LNCAP (cell line): ENCODE data around the gene GLIS1.

Experiments
- CTCF ChIP-seq: fragments of 450-650 bp; IDR thresholded peaks from 2 replicates; pipeline ENCODE4 v1.5.1; 2017; ENCODE audit warnings: mild to moderate bottlenecking

Gene GLIS1

DNA sequence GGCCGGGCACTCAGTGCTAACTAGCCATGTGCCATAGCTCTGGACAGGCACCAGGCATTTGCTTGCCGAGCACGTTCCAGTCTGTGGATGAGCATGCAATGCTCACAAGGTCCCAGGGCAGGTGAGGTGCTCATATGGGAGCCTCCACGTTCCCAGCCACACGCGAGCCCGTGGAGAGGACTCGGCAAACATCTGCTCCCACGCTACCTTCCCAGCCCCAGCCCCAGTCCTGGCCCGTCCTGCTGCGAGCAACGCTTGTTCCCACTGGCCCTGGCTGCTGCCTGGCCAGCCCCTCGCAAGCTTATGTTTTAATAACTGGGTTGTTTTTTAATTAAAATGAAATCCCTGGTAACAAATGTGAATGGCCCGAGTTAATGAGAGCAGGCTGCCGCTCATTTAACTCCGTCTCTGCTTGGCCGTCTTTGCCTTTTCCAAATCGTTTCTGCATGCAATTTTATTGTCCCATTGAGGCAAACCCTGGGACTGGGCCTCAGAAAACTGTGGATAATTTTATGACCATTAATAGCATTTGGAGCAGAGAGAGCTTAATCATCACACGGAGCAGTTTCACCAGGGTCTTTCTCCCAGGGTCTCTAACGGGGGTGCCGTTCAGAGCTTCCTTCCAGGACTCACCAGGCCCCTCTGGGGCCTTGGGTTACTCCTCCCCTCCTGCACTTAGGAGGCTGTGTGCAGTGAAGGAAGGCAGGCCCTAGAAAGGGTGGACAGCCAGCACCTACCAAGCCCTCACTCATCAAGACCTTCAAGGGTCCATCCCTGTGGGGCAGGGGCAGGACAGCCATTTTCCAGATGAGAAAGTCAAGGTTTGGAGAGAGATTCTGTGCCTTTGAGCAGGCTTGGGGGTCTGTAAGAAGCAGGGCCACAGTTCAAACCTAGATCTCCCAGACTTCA is 136.8 kb downstream of the GLIS1 start:
- no peak for TF ChIP-seq CTCF

- no peak for TF ChIP-seq CTCF
These were observed 137.8 kb downstream of the GLIS1 start for GRCh38 chr1:53601031-53601745.

DNA sequence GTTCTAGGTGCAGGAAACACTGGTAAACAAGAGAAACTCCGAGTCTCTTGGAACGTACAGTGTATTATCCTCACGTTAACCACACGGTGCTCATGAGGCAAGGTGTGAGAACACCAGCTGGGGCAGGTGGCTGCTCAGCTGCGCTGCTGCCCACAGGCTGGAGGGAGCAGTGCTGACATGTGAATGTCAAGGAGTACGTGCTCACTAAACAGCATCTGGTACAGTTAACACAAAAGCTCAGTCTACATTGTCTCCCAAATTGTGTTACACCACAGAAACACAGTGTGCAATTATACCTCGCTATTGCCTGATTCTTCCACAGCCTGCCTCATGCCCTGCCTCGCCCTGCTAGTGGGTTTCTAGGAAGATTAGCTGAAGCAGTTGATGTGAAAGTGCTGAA is 138.4 kb downstream of the GLIS1 start:
- no peak for TF ChIP-seq CTCF

- no peak for TF ChIP-seq CTCF
These were observed 139.0 kb downstream of the GLIS1 start for GRCh38 chr1:53600001-53600400.

DNA sequence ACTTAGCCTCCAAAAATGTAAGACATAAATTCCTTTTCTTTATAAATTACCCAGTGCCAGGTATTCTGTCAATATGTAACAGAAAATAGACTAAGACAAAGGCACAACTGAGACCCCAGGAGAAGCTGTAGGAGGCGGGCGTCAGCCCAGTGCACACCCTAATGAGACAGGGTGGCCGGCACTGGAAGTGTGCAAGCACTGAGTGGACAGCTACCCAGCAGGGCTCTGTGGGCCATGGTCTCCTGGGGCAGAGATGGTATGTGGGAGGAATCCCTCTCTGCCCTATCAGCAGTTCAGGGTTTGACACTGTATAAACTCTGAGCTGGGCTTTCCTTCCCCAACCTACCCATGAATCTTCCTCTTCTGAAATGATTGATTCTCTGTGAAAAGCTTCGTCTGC is 139.5 kb downstream of the GLIS1 start:
- TF ChIP-seq CTCF = no peak

DNA sequence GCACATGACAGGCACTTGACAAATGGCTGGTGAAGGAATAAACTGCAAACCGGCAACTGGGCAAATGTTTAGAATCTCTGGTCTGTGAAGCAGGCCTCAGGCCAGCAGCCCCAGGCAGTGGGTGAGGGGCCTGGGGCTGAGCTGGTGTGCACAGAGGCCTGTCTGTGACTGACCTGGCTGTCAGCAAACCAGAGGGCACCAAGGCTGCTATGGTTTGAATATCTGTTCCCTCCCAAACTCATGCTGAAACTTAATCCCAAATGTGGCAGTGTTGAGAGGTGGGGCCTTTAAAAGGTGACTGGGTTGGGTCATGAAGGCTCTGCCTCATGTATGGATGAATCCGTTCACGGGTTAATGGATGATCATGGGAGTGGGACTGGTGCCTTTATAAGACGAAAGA is 140.0 kb downstream of the GLIS1 start:
- no peak for TF ChIP-seq CTCF

GRCh38 chr1:53595906-53596305 is 143.1 kb downstream of the GLIS1 start:
- no peak for TF ChIP-seq CTCF
